A673 (cell line): Measurements from ENCODE around the gene BATF2.

Experiments used
- EZH2 ChIP-seq: fragments of 200-600 bp; sonication (generic); IDR thresholded peaks from 2 replicates; pipeline ENCODE4 v1.6.1; 2017; ENCODE audit warnings: borderline replicate concordance, low read depth, mild to moderate bottlenecking, mixed read lengths, antibody characterized with exemption, low read length; ENCODE audit not compliant: poor library complexity, severe bottlenecking
- TF ChIP-seq, protein P1 (sequence below): fragments of 300-800, 200-600 bp; sonication (generic); conservative IDR thresholded peaks from 2 replicates; pipeline ENCODE4 v1.5.1; 2017; ENCODE audit warnings: low read depth, mild to moderate bottlenecking, antibody characterized with exemption, low read length, moderate library complexity, mixed read lengths

DNA sequence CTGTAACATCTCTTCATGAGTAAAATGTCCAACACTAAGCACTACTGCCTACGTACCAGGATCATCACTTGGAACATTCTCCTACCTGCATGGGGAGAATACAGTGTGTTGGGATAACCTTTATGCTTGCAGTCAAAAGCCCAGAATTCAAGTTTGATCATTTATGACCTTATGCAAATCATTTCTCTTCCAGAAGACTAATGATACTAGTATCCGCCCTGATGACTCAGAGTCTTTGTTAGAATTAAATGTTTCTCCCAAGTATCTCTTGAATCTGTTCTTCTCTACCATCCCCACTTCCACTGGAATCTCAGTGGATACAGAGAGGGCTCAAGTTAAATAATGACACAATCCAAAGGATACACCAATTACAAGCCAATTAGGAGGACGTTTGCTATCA is 37.3 kb downstream of the BATF2 start:
- TF ChIP-seq, protein P1, sequence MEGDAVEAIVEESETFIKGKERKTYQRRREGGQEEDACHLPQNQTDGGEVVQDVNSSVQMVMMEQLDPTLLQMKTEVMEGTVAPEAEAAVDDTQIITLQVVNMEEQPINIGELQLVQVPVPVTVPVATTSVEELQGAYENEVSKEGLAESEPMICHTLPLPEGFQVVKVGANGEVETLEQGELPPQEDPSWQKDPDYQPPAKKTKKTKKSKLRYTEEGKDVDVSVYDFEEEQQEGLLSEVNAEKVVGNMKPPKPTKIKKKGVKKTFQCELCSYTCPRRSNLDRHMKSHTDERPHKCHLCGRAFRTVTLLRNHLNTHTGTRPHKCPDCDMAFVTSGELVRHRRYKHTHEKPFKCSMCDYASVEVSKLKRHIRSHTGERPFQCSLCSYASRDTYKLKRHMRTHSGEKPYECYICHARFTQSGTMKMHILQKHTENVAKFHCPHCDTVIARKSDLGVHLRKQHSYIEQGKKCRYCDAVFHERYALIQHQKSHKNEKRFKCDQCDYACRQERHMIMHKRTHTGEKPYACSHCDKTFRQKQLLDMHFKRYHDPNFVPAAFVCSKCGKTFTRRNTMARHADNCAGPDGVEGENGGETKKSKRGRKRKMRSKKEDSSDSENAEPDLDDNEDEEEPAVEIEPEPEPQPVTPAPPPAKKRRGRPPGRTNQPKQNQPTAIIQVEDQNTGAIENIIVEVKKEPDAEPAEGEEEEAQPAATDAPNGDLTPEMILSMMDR, result no peak
- TF ChIP-seq EZH2, result no peak
